Measurements from ENCODE around the gene CDK5RAP1.
"Not testable (repeated sequence)": the region's sequence is repeated elsewhere in the genome, so short reads cannot be mapped to it uniquely, and the experiment has no call there.

CDK5RAP1 gene

GRCh38 chr20:33401184-33401920, at the start of gene CDK5RAP1:
TSS of gene CDK5RAP1 (minus strand) at chr20:33401519. CDS start at chr20:33397064, 4,455 bp downstream.
- DNase-seq, result peak; percentile 98

- DNase-seq, result no peak
These were observed 49.5 kb upstream of the CDK5RAP1 start for GRCh38 chr20:33450867-33451266.

DNA sequence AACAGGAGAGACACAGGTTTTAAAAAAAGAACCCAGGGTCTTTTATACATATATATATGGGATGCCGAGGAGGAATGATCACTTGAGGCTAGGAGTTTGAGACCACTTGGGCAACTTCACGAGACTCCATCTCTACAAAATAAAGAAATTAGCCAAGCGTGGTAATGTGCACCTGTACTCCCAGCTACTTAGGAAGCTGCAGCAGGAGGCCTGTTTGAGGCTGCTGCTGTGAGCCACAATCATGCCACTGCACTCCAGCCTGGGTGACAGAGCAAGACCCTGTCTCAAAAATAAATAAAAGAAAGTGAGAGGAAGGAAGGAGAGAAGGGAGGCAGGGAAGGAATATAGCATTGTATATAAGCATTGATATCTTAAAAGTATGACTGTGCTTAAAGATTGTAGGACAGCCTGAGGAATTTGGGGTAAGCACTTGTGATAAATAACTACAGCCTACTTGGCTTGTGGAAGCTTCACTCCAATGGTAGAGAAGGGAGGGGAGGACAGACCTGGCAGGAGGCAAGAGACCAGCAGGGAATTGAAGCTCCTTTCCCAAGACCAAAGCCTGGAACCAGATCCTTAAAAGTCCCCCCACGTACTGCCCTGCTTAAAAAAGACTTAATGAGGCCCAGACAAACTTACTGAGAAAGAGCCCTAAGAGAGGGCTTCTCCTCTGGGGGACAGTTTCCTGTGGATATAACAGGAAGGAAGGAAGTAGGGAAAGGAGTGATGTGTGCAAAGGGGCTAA, 44.7 kb upstream of the CDK5RAP1 start:
- DNase-seq, result peak; percentile 52

DNA sequence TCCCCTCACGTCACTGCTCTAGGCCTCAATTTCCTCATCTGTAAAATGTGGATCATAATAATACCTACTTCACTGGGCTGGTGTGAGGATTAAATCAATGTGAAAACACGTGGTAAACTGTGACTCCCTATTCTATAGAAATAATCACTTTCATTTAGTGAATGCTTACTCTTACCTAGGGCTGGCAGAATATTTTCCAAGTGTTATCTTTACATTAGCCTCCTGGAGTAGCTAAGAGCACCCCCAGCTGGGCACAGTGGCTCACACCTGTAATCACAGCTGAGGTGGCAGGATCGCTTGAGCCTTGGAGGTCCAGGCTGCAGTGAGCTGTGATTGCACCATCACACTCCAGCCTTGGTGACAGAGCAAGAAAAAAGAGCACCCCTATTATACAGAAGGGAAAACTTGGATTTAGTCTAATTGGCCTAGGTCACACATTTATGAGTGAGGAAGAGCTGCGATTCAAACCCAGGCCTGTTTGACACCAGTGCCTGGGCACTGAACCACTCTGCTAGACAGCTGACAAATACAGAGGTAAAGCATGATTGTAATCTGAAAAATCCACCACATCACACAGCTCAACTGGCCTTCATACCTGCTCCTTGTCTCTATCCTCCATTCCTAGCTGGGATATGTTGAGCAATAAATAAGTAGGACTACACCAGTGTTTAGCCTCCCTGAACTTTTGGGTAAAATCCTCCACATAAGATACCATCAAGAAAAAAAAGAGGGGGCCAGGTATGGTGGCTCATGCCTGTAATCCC, 43.7 kb upstream of the CDK5RAP1 start:
- no peak for DNase-seq

- DNase-seq, result peak; percentile 90
These were observed 42.4 kb upstream of the CDK5RAP1 start, which contains the start of gene SNTA1 for GRCh38 chr20:33443512-33444239. TSS of gene SNTA1 (minus strand) at chr20:33443763. CDS start at chr20:33443620, 143 bp downstream.

GRCh38 chr20:33443006-33443511, 41.7 kb upstream of the CDK5RAP1 start:
- peak; percentile 47 for DNase-seq

DNA sequence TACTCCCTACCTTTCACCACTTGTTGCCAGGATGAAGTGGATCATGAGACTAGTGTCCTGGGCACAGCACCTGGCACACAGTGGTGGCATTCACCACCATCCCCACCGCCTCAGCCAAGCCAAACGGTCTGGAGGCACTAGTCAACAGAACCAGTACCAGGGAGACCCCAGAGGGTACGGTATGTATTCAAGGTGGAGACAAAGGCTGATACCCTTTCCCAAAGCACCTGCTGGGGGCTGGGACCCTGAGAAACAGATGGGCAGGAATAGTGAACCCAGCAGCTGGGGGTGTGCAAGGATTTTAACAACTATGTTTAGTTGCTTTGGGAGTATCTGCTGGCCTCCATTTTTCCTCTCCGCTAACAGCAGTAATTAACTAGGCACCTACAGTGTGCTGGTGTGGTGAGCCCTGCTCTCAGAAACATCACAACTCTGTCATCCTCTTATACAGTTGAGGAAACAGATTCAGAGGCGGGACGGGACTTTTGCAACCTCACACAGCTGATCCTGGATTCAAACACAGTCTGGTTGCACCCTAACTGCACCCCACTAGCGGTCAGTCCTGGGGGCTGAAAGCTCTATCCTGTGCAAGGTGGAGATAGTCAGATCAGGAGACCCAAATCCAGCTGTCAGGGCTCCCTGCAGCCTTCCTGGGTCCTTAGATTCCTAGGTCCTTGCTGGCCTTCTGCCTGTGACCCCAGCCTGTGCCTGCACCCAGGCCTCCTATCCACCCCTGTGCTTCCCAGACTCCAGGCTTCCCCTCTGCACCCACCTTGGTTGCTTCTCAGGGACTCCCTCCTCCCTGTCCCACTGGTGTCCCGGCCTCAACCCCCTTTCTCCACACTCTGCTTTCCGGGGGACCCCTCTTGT, 41.1 kb upstream of the CDK5RAP1 start:
- no peak for DNase-seq

DNA sequence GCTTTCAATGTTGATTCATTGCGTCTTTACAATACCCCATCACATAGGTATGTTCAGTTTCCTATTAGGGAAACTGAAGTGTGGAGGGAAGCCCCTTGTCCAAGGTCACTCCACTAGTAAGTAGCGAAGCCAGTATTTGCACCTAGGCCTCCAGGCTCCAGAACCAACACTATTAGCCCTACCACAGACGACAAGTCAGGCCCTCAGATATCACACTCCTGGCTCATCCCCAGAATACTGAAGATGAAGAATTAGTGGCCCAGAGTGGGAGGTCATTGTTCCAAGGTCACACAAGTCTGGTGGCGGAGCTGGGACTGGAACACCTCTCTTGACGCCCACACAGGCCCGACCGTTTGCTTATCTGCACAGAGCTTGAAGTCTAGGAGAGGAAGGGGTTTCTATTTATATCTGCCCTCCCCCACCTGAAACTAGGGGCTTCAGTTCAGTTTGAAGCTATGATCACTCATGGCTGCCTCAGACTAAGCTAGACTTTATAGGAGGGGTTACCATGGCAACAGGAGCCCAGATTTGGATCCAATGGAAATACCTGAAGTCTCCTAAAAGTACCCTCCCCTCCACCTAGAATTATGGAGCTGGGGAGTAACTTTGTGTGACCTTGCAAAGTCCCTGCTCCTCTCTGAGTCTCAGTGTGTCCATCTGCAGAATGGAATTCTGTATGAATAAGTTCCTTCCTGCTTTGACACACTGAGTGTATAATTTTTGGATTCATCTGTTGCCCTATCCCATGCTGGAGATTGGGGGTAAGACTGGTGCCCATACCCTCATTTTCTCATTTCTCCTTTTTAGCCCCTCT, 40.0 kb upstream of the CDK5RAP1 start:
- DNase-seq, result no peak

- not testable (repeated sequence) for DNase-seq
These were observed 39.2 kb upstream of the CDK5RAP1 start for GRCh38 chr20:33440562-33440961.

DNA sequence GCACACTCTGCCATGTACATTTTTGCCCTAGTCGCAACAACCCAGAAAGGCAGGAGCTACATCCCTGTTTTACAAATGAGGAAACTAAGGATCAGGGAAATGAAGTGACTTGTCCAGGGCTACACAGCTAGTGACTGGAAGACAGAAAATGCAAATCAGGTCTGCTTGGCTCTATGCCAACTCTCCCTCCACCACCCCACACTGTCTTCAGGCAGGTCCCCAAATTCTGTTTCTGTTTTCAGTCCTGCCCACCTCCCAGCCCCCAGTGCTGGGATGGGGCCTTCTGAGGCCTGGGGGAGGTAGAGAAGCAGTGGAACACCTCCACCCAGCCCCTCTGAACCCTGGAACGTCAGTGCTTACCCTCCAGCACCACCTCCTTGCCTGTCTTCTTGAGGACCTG, 37.2 kb upstream of the CDK5RAP1 start:
- no peak for DNase-seq

GRCh38 chr20:33437141-33437911, 36.0 kb upstream of the CDK5RAP1 start:
- DNase-seq, result no peak

DNA sequence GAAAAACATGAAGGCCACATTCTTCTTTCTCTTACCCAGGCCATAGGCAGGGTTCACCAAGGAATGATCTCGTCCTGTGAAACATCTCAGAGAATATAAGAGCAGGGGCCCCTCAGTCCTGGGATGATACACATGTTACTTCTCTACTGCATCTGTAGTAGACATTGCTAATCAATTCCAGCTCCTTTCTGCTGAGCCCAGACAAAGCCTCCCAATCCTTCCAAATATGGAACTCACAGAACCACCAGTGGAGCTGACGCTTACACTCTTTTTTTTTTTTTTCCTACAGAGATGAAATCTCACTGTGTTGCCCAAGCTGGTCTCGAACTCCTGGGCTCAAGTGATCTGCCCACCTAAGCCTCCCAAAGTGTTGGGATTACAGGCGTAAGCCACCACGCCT, 33.1 kb upstream of the CDK5RAP1 start:
- DNase-seq, result no peak

DNA sequence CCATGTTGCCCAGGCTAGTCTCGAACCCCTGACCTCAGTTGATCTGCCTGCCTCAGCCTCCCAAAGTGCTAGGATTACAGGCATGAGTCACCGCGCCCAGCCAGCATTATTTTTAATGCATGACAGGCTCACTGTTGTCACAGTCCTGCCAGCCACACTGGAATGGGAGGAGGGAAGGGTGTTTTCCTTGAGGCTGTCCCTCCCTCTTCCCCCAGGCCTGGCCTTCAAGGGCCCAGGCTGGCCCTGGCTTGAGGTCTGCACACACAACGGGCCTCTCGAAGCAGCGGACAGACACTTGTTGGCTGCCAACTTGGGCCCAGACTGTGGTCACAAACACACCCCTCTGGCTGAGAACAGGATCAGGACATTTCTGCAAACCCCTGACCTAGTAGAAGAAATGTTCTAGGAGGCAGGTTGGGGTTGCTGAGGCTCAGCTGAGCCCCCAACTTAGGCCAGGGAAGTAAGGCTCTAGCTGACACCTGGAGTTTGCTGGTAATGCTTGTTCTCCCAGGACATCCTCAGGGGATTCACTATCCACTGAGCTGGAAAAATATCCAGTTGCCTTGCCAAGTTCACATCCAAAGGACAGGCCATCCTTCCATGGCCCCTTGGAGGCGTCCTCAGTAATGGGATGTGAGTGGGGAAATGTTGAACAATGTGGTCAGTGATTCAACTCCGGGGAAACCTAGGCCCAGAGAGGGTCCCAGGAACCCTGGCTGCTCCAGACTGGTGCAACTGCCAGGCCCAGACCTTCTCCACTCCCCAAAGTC, 32.3 kb upstream of the CDK5RAP1 start:
- no peak for DNase-seq

DNA sequence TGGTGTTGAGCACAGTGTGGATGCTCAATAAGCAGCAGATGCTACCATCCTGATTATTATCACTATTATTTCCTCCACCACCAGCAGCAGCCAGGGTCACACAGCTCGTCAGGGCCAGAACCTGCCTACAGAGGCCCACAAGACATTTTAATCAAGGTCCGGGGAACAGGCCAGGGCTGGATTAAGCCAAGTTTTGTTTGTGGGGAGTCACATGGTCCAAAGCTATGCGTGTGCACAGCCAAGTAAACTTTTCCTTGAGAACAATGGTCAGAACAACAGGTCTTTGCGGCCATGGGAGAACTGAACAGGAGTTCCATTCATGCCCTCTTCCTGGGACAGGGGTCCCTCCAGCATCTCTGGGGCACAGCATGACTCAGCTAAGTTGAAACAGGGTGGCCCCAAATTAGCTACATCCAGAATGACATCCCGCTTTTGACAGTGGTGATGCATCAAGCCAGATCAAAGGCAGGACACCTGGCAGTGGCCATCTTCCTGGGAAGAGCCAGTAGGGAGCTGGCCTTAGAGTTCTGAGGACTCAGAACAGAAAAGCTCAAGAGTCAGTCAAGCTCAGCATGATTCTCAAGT, 30.6 kb upstream of the CDK5RAP1 start:
- no peak for DNase-seq

DNA sequence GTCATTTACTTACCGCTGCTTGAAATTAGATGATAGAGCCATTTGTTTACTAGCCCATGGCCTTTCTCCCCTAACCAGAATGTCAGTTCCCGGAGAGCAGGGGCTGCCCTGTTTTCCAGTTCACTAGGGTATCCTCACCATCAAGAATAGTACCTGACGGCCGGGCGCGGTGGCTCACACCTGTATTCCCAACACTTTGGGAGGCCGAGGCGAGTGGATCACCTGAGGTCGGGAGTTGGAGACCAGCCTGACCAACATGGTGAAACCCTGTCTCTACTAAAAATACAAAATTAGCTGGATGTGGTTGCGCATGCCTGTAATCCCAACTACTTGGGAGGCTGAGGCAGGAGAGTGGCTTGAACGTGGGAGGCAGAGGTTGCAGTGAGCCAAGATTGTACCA, 22.6 kb upstream of the CDK5RAP1 start:
- not testable (repeated sequence) for DNase-seq

DNA sequence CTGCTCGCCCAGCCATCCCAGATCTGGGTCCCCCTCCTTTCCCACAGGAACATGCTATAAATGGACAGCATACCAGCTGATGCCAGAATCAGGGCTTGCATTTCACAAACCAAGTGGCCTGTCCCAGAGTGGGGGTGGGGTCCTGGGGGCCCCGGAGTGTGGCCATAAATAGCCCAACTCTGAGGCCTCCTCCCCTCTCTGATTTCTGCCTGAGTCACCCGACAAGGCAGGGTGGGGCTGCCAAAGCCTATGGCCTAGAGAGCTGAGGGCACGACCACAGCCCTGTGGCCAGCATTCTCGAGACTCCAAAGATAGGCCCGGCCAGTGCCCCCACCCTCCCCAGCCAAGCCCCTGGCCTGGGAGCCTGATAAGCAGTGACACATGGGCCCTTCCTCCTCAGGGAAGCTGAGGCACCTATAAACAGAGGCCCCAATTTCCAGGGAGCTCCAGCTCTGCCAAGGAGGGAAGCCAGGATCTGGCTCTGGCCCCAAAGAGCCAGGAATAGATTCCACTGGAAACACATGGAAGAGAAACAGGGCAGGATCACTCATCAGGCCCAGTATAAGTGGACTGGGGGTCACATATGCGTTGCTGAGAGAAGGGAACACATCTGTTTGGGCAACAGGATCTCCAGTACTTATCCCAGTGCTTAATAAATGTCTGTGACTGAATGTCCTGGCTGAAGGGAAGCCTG, 22.0 kb upstream of the CDK5RAP1 start:
- no peak for DNase-seq

DNA sequence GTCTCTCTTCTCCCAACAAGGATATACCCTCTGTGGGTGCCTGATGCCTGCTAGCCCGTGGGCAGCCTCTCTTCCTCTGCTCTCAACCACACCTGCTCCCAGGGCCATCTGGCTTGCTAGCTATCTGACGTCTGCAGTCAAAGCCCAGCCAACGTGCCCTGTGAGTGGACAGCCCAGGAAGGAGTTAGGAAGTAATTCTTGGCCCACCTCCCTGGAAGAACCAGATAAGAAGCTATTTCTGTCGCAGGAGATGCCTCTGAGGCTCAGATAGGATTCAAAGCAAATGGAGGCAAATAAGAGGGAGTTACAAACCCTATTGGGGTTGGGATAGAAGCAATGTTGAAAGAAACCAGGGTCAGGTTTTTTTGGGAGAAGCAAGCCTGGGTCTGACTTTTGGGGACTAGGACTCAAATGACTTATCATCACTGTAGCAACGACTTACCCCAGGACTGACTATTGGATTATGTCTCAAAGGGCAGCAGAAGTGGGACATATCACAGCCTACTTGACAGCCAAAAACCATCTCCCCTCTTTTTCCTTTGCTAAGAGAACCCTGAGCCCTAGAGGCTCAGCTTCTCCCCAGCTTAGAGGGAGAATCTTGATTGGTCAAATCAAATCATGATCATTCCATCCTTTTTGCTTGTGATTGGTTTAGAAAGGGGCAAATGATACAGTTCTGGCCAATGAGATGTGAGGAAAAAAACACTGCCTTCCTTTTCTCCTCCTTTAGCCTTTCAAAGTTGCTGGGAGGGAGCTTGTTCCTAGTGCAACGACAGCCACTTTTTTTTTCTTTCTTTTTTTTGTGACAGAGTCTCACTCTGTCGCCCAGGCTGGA, 18.0 kb upstream of the CDK5RAP1 start:
- DNase-seq, result no peak

Data from NCI-H2171 (cell line).